ENCODE measurements around the gene TNK1.

- TF ChIP-seq CTCF (IDR thresholded peaks at IDR 0.05; ENCODE audit: borderline replicate concordance, extremely low read depth, low read length, poor library complexity, severe bottlenecking) (no peak), EZH2 (IDR thresholded peaks at IDR 0.05; ENCODE audit: borderline replicate concordance, low read depth, low read length, severe bottlenecking) (no peak)
These were observed 51.4 kb downstream of the TNK1 start for GRCh38 chr17:7432296-7432695.

All from DND-41 (cell line).